RKO (cell line): ENCODE data around the gene TPRG1.

Source experiments
- DNase-seq: peaks from one replicate; pipeline ENCODE4 v3.0.0-alpha.2; 2016; ENCODE audit warnings: low spot score

TPRG1 gene

GRCh38 chr3:189166321-189166720 lies 5.5 kb upstream of the TPRG1 start:
- DNase-seq, result no peak

GRCh38 chr3:189167027-189167766 lies 4.6 kb upstream of the TPRG1 start:
- no peak for DNase-seq

GRCh38 chr3:189168711-189169110 lies 3.1 kb upstream of the TPRG1 start:
- no peak for DNase-seq

GRCh38 chr3:189169728-189170127 lies 2.0 kb upstream of the TPRG1 start:
- DNase-seq, result no peak

GRCh38 chr3:189170559-189170958 lies 1.2 kb upstream of the TPRG1 start:
- no peak for DNase-seq

GRCh38 chr3:189172668-189173419 lies 1.1 kb downstream of the TPRG1 start:
- no peak for DNase-seq

GRCh38 chr3:189184566-189184965 lies 12.8 kb downstream of the TPRG1 start:
- DNase-seq, result no peak

- DNase-seq, result no peak
Observed at GRCh38 chr3:189186101-189186500, 14.3 kb downstream of the TPRG1 start.

GRCh38 chr3:189188466-189188865 lies 16.7 kb downstream of the TPRG1 start:
- no peak for DNase-seq

GRCh38 chr3:189192725-189193124 lies 21.0 kb downstream of the TPRG1 start:
- DNase-seq, result no peak

- peak; percentile 8 for DNase-seq
Observed at GRCh38 chr3:189195302-189195701, 23.5 kb downstream of the TPRG1 start.

- DNase-seq, result no peak
Observed at GRCh38 chr3:189202106-189202505, 30.3 kb downstream of the TPRG1 start.

GRCh38 chr3:189202583-189202982 lies 30.8 kb downstream of the TPRG1 start:
- no peak for DNase-seq

- DNase-seq, result no peak
Observed at GRCh38 chr3:189204167-189204866, 32.5 kb downstream of the TPRG1 start.

GRCh38 chr3:189204937-189205336 lies 33.2 kb downstream of the TPRG1 start:
- no peak for DNase-seq

GRCh38 chr3:189210251-189210770 lies 38.5 kb downstream of the TPRG1 start:
- DNase-seq, result no peak

GRCh38 chr3:189212681-189213080 lies 40.9 kb downstream of the TPRG1 start:
- DNase-seq, result no peak

- DNase-seq, result no peak
Observed at GRCh38 chr3:189214651-189215050, 42.9 kb downstream of the TPRG1 start.

- no peak for DNase-seq
Observed at GRCh38 chr3:189222927-189223636, 51.3 kb downstream of the TPRG1 start.

- DNase-seq, result no peak
Observed at GRCh38 chr3:189225431-189225830, 53.7 kb downstream of the TPRG1 start.

GRCh38 chr3:189227249-189227648 lies 55.5 kb downstream of the TPRG1 start:
- DNase-seq, result no peak

- no peak for DNase-seq
Observed at GRCh38 chr3:189229196-189229828, 57.5 kb downstream of the TPRG1 start.
